Smooth muscle cell (in vitro differentiated cells): Measurements from ENCODE around the gene CISD1. TPM values are rescaled to one million over a fixed set of nuclear protein-coding genes. Genes with fewer than 3 reads are reported as not detected.

Experiments used
- DNase-seq: peaks from one replicate; lab custom pipeline; 2025; ENCODE audit not compliant: unreplicated experiment; lab: John Stamatoyannopoulos, UW
- H2AFZ ChIP-seq: fragments of 200-600 bp; sonication (generic); 2 replicates; pipeline ENCODE4 v1.6.0; 2016; ENCODE audit warnings: antibody characterized with exemption, low read depth, mild to moderate bottlenecking
- H3F3A ChIP-seq: fragments of 200-600 bp; sonication (generic); 2 replicates; pipeline ENCODE4 v1.6.0; 2017; ENCODE audit warnings: antibody characterized with exemption, low read depth
- H3K27ac ChIP-seq: fragments of 200-600 bp; sonication (generic); 2 replicates; pipeline ENCODE4 v1.5.1; 2016; ENCODE audit warnings: low read depth, mild to moderate bottlenecking
- H3K27me3 ChIP-seq: fragments of 200-600 bp; sonication (generic); 2 replicates; pipeline ENCODE4 v1.6.1; 2016; ENCODE audit warnings: low read depth, mild to moderate bottlenecking
- H3K36me3 ChIP-seq: fragments of 200-600 bp; sonication (generic); 2 replicates; pipeline ENCODE4 v1.5.1; 2016; ENCODE audit warnings: low read depth
- H3K4me1 ChIP-seq: fragments of 200-600 bp; sonication (generic); 2 replicates; pipeline ENCODE4 v1.5.1; 2016; ENCODE audit warnings: low read depth
- H3K4me2 ChIP-seq: fragments of 200-600 bp; sonication (generic); 2 replicates; pipeline ENCODE4 v1.6.0; 2016; ENCODE audit warnings: mild to moderate bottlenecking
- H3K4me3 ChIP-seq: fragments of 200-600 bp; sonication (generic); 2 replicates; pipeline ENCODE4 v1.5.1; 2016; ENCODE audit warnings: mild to moderate bottlenecking
- H3K79me2 ChIP-seq: fragments of 200-600 bp; sonication (generic); 2 replicates; pipeline ENCODE4 v1.6.0; 2016; ENCODE audit warnings: low read depth, mild to moderate bottlenecking
- H3K9ac ChIP-seq: fragments of 200-600 bp; sonication (generic); 2 replicates; pipeline ENCODE4 v1.6.0; 2016; ENCODE audit warnings: low read depth
- H3K9me3 ChIP-seq: fragments of 200-600 bp; sonication (generic); replicated peaks from 2 replicates; pipeline ENCODE4 v1.5.1; 2016; ENCODE audit warnings: low read depth
- H4K20me1 ChIP-seq: fragments of 200-600 bp; sonication (generic); 2 replicates; pipeline ENCODE4 v1.6.0; 2016; ENCODE audit warnings: low read depth
- CTCF ChIP-seq: fragments of 200-600 bp; sonication (generic); IDR thresholded peaks from 2 replicates; pipeline ENCODE4 v1.5.1; 2017; ENCODE audit warnings: borderline replicate concordance, mild to moderate bottlenecking, antibody characterized with exemption; ENCODE audit not compliant: insufficient read depth, poor library complexity, severe bottlenecking
- WGBS: methylation state at CpG from one replicate; pipeline ENCODE4 v1.1.7; 2016; ENCODE audit warnings: low lambda C conversion rate; 5-methylcytosine and 5-hydroxymethylcytosine counted together
- polyA plus RNA-seq: library from polyadenylated mRNA; unstranded; fragments of >200 nt; fragmentation: Nextera tagmentation; extraction: Ambion mirVana; gene quantifications from 2 replicates; pipeline ENCODE4 v1.2.1, GENCODE V29; 2016
- total RNA-seq: library from RNA; depleted of rRNA; stranded (reverse); fragments of >200 nt; gene quantifications from 2 replicates; pipeline ENCODE4 v1.2.3, GENCODE V29; 2014

Gene CISD1
- total and polyA plus RNA-seq, 2 experiments from 2014 or later = 14.2 to 37.4 TPM

DNA sequence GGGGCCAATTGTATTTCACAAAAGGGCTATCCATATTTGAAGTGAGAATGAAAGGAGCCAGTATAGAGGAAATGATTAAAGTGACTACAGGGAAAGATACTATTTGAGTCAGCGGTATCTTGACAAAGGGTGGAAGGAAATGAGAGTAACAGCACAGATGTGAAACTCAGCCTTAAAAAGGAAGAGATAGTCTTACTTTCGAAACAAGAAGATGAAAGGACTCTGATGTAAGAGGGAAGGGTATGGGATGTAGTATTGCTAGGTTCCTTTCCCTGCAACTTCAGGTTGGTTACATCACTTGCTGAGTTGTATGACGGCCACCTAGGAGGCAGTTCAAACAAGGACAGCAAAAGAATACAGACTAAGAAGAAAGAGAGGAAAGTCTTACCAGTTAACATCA, 13.7 kb downstream of the CISD1 start:
- 87% methylated on average over 3 of the region's 3 CpGs for WGBS
- Histone ChIP-seq H3K27me3 (no peaks in the 10 kb centered on the region), H3K9ac (no peak overlapping the region), H3K4me3 (no peak overlapping the region), H3F3A (no peaks in the 10 kb centered on the region), H3K27ac (no peak overlapping the region), H3K9me3 (no peaks in the 10 kb centered on the region), H4K20me1 (no peaks in the 10 kb centered on the region), H3K36me3 (no peaks in the 10 kb centered on the region), H2AFZ (no peak overlapping the region), H3K79me2 (no peaks in the 10 kb centered on the region), H3K4me1 (no peaks in the 10 kb centered on the region), H3K4me2 (no peak overlapping the region)
- TF ChIP-seq CTCF = no peak
- DNase-seq = no peak

GRCh38 chr10:58291538-58292174, 22.7 kb downstream of the CISD1 start:
- Histone ChIP-seq H3K27me3 (no peaks in the 10 kb centered on the region), H3K9me3 (no peaks in the 10 kb centered on the region), H4K20me1 (no peaks in the 10 kb centered on the region), H3K36me3 (no peaks in the 10 kb centered on the region), H3K4me2 (no peak overlapping the region), H3K4me3 (no peak overlapping the region), H3F3A (no peaks in the 10 kb centered on the region), H3K4me1 (no peaks in the 10 kb centered on the region), H3K9ac (no peak overlapping the region), H2AFZ (no peak overlapping the region), H3K27ac (no peak overlapping the region), H3K79me2 (no peaks in the 10 kb centered on the region)
- TF ChIP-seq CTCF = peak; percentile 66
- WGBS = 94% methylated on average over 5 of the region's 5 CpGs
- no peak for DNase-seq

- DNase-seq = no peak
- Histone ChIP-seq H3K27me3 (no peaks in the 10 kb centered on the region), H3K4me2 (no peak overlapping the region), H4K20me1 (no peaks in the 10 kb centered on the region), H3K36me3 (no peaks in the 10 kb centered on the region), H3F3A (no peaks in the 10 kb centered on the region), H3K9ac (no peak overlapping the region), H2AFZ (no peak overlapping the region), H3K79me2 (no peaks in the 10 kb centered on the region), H3K27ac (no peak overlapping the region), H3K4me1 (no peaks in the 10 kb centered on the region), H3K4me3 (no peak overlapping the region), H3K9me3 (no peaks in the 10 kb centered on the region)
- TF ChIP-seq CTCF = no peak
- WGBS = 89% methylated on average over 5 of the region's 5 CpGs
Measured at GRCh38 chr10:58293989-58294388, 25.0 kb downstream of the CISD1 start.

DNA sequence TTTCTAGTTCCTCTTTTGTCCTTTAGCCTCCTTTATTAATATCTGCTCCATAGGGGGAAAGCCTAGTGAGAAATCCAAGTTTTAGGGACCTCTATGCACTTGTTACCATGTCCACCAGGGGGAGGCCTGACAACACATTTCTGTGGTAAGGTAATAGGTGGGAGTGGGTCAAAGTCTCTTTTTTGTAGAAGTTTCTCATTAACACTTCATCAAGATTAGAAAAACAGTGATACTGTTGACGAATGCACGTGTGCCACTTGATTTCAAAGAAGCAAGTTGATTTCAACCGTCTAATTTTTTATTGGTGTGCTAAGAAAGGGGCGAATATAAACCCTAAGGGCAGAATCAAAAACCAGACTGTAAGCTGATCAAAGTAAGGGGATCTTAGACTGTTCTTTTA, 30.6 kb downstream of the CISD1 start:
- H3K4me2 ChIP-seq = no peak overlapping the region
- H3K4me3 ChIP-seq = no peak overlapping the region
- no peaks in the 10 kb centered on the region for H3K4me1 ChIP-seq
- WGBS = 6% methylated on average over 4 of the region's 4 CpGs
- H3K9ac ChIP-seq = no peak overlapping the region
- no peaks in the 10 kb centered on the region for H3F3A ChIP-seq
- peaks cover 10% of the 10 kb centered on the region for H3K27me3 ChIP-seq
- H4K20me1 ChIP-seq = no peaks in the 10 kb centered on the region
- no peaks in the 10 kb centered on the region for H3K36me3 ChIP-seq
- H3K27ac ChIP-seq = no peak overlapping the region
- H2AFZ ChIP-seq = peak overlapping the region; percentile 35
- peak; percentile 77 for TF ChIP-seq CTCF
- H3K79me2 ChIP-seq = no peaks in the 10 kb centered on the region
- no peak for DNase-seq
- no peaks in the 10 kb centered on the region for H3K9me3 ChIP-seq
